GM23338 (cell line): ENCODE data around the gene AUH. TPM values are rescaled to one million over a fixed set of nuclear protein-coding genes. Genes with fewer than 3 reads are reported as not detected.

ENCODE experiments used
- ATAC-seq: fragments of 200-7000 bp; cut with Tn5 transposase; 3 replicates; pipeline ENCODE4 v1.9.1; 2020
- DNase-seq: peaks from one replicate; pipeline ENCODE4 v3.0.0-alpha.2; 2015; ENCODE audit warnings: low spot score
- H2AFZ ChIP-seq: fragments of 200-600 bp; sonication (generic); 2 replicates; pipeline ENCODE4 v1.8.0; 2016; ENCODE audit warnings: antibody characterized with exemption, mild to moderate bottlenecking, moderate library complexity
- H3F3A ChIP-seq: fragments of 200-600 bp; sonication (generic); replicated peaks from 2 replicates; pipeline ENCODE4 v1.8.0; 2017; ENCODE audit warnings: antibody characterized with exemption, mixed run types, low read depth
- H3K27ac ChIP-seq: fragments of 200-600 bp; sonication (generic); 2 replicates; pipeline ENCODE4 v1.6.1; 2016; ENCODE audit warnings: low read depth
- H3K27me3 ChIP-seq: fragments of 200-600 bp; sonication (generic); 2 replicates; pipeline ENCODE4 v1.8.0; 2016; ENCODE audit warnings: mild to moderate bottlenecking, mixed run types, moderate library complexity; ENCODE audit not compliant: insufficient read depth
- H3K36me3 ChIP-seq: fragments of 200-600 bp; sonication (generic); 2 replicates; pipeline ENCODE4 v1.8.0; 2016; ENCODE audit warnings: mild to moderate bottlenecking; ENCODE audit not compliant: insufficient read depth
- H3K4me1 ChIP-seq: fragments of 200-600 bp; sonication (generic); 2 replicates; pipeline ENCODE4 v1.8.0; 2016; ENCODE audit warnings: mild to moderate bottlenecking, moderate library complexity; ENCODE audit not compliant: insufficient read depth
- H3K4me2 ChIP-seq: fragments of 200-600 bp; sonication (generic); 2 replicates; pipeline ENCODE4 v1.7.1; 2017; ENCODE audit warnings: mixed run types
- H3K4me3 ChIP-seq: fragments of 200-600 bp; sonication (generic); 2 replicates; pipeline ENCODE4 v1.6.1; 2016; ENCODE audit warnings: mixed run types
- H3K79me2 ChIP-seq: fragments of 200-600 bp; sonication (generic); replicated peaks from 2 replicates; pipeline ENCODE4 v1.8.0; 2017; ENCODE audit warnings: mild to moderate bottlenecking; ENCODE audit not compliant: insufficient read depth
- H3K9me2 ChIP-seq: fragments of 200-600 bp; sonication (generic); 2 replicates; pipeline ENCODE4 v1.8.0; 2017; ENCODE audit not compliant: insufficient read depth
- H4K20me1 ChIP-seq: fragments of 200-600 bp; sonication (generic); replicated peaks from 2 replicates; pipeline ENCODE4 v1.8.0; 2017; ENCODE audit warnings: mild to moderate bottlenecking; ENCODE audit not compliant: insufficient read depth
- H3K27ac Mint-ChIP-seq: 2 replicates; pipeline ENCODE4 v1.8.0; 2020; ENCODE audit warnings: inconsistent platforms, mild to moderate bottlenecking, moderate library complexity, mixed read lengths
- H3K27me3 Mint-ChIP-seq: 3 replicates; pipeline ENCODE4 v1.8.0; 2022; ENCODE audit warnings: low read depth, mild to moderate bottlenecking, moderate library complexity, mixed read lengths, inconsistent platforms; ENCODE audit not compliant: insufficient read depth, poor library complexity
- H3K36me3 Mint-ChIP-seq: 3 replicates; pipeline ENCODE4 v1.8.0; 2021; ENCODE audit warnings: low read depth, mild to moderate bottlenecking, inconsistent platforms, moderate library complexity, mixed read lengths
- H3K4me1 Mint-ChIP-seq: 3 replicates; pipeline ENCODE4 v1.8.0; 2020; ENCODE audit warnings: mild to moderate bottlenecking, inconsistent platforms, mixed read lengths
- H3K4me3 Mint-ChIP-seq: 3 replicates; pipeline ENCODE4 v1.8.0; 2021; ENCODE audit warnings: moderate library complexity, mild to moderate bottlenecking, inconsistent platforms, mixed read lengths
- H3K9me3 Mint-ChIP-seq: 3 replicates; pipeline ENCODE4 v1.8.0; 2020; ENCODE audit warnings: moderate library complexity, mild to moderate bottlenecking, inconsistent platforms, mixed read lengths
- CREB1 ChIP-seq: fragments of 250-450 bp; sonication (Bioruptor Pico); IDR thresholded peaks from 2 replicates; pipeline ENCODE4 v1.5.0; 2020; ENCODE audit warnings: low read depth, mild to moderate bottlenecking, moderate library complexity
- EZH2 ChIP-seq: fragments of 200-600 bp; sonication (generic); IDR thresholded peaks from one replicate; pipeline ENCODE4 v1.8.0; 2017; ENCODE audit warnings: antibody characterized with exemption, mild to moderate bottlenecking, low read depth; ENCODE audit not compliant: unreplicated experiment
- EZH2phosphoT487 ChIP-seq: fragments of 200-600 bp; sonication (generic); IDR thresholded peaks from one replicate; pipeline ENCODE4 v1.8.1; 2018; ENCODE audit warnings: antibody characterized with exemption; ENCODE audit not compliant: unreplicated experiment
- JUNB ChIP-seq: IDR thresholded peaks from one replicate; pipeline ENCODE4 v1.6.1; 2016; ENCODE audit warnings: antibody characterized with exemption; ENCODE audit not compliant: unreplicated experiment
- NANOG ChIP-seq: IDR thresholded peaks from 2 replicates; pipeline ENCODE4 v1.6.1; 2016; ENCODE audit warnings: antibody characterized with exemption, borderline replicate concordance
- POLR2AphosphoS5 ChIP-seq: IDR thresholded peaks from 2 replicates; pipeline ENCODE4 v1.6.1; 2016; ENCODE audit warnings: antibody characterized with exemption, low read depth
- STAT1 ChIP-seq: IDR thresholded peaks from one replicate; pipeline ENCODE4 v1.6.1; 2016; ENCODE audit warnings: antibody characterized with exemption; ENCODE audit not compliant: unreplicated experiment
- ZNF114 ChIP-seq: fragments of 250-450 bp; sonication (Bioruptor Pico); IDR thresholded peaks from 2 replicates; pipeline ENCODE4 v1.5.0; 2020; ENCODE audit warnings: mild to moderate bottlenecking, moderate library complexity
- ZNF331 ChIP-seq: fragments of 250-450 bp; sonication (Bioruptor Pico); IDR thresholded peaks from 2 replicates; pipeline ENCODE4 v1.5.0; 2020; ENCODE audit warnings: low read depth, mild to moderate bottlenecking, moderate library complexity
- polyA plus RNA-seq: library from polyadenylated mRNA; unstranded; fragments of >200 nt; fragmentation: Nextera tagmentation; extraction: Ambion mirVana; gene quantifications from 2 replicates; pipeline ENCODE4 v1.2.1, GENCODE V29; 2016
- total RNA-seq: library from RNA; depleted of rRNA; stranded (reverse); fragments of >200 nt; shearing (Covaris generic); gene quantifications from 2 replicates; pipeline ENCODE4 v1.2.3, GENCODE V29; 2014
- TF ChIP-seq, protein P1 (sequence below): IDR thresholded peaks from 2 replicates; pipeline ENCODE4 v1.6.1; 2016; ENCODE audit warnings: antibody characterized with exemption
- TF ChIP-seq, protein P2 (sequence below): fragments of 250-450 bp; sonication (Bioruptor Pico); IDR thresholded peaks from 2 replicates; pipeline ENCODE4 v1.5.0; 2020; ENCODE audit warnings: mild to moderate bottlenecking, moderate library complexity
- TF ChIP-seq, protein P3 (sequence below), 2 experiments: fragments of 200-600 bp in 1 of 2; sonication (generic) in 1 of 2; conservative IDR thresholded peaks; 2 replicates each; pipeline versions ENCODE4 v1.5.1 to v1.6.1; 2016 to 2017; ENCODE audit warnings: antibody characterized with exemption in 2 of 2, low read depth in 2 of 2, mild to moderate bottlenecking in 2 of 2, moderate library complexity in 1 of 2
- TF ChIP-seq, protein P4 (sequence below): IDR thresholded peaks from one replicate; pipeline ENCODE4 v1.6.1; 2018; ENCODE audit warnings: antibody characterized with exemption; ENCODE audit not compliant: unreplicated experiment

The AUH gene
- total and polyA plus RNA-seq, 2 experiments from 2014 or later: 28.8 to 34.2 TPM

DNA sequence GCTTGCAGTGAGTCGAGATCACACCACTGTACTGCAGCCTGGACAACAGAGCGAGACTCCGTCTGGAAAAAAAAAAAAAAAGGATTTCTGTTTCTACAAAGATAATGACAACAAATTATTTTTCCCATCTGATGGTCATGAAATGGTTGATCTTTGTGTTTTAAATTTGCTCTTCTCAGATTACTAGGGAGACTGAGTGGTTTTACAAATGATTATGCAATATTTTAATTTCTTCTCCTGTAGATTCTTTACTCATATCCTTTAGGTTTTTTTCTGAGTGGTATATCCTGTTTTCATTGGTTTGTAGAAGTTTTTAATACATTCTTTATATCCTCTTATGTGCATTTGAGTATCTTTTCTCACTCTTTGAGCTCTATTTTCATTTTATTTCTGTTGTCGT, 20.6 kb upstream of the AUH start:
- H3K4me2 ChIP-seq: no peak overlapping the region
- Mint-ChIP-seq H3K4me1 (no peaks in the 10 kb centered on the region), H3K36me3 (no peaks in the 10 kb centered on the region; the same call in 1 of the 3 replicates), H3K27me3 (peaks cover 3% of the 10 kb centered on the region), H3K9me3 (peaks cover 17% of the 10 kb centered on the region; the same call in 2 of the 3 replicates), H3K4me3 (no peak overlapping the region), H3K27ac (no peak overlapping the region)
- no peak overlapping the region for H3K27ac ChIP-seq
- H3K4me3 ChIP-seq: no peak overlapping the region
- H3K27me3 ChIP-seq: no peaks in the 10 kb centered on the region
- no peaks in the 10 kb centered on the region for H4K20me1 ChIP-seq
- no peaks in the 10 kb centered on the region for H3F3A ChIP-seq
- no peak for DNase-seq
- TF ChIP-seq STAT1: no peak
- TF ChIP-seq, protein P1, sequence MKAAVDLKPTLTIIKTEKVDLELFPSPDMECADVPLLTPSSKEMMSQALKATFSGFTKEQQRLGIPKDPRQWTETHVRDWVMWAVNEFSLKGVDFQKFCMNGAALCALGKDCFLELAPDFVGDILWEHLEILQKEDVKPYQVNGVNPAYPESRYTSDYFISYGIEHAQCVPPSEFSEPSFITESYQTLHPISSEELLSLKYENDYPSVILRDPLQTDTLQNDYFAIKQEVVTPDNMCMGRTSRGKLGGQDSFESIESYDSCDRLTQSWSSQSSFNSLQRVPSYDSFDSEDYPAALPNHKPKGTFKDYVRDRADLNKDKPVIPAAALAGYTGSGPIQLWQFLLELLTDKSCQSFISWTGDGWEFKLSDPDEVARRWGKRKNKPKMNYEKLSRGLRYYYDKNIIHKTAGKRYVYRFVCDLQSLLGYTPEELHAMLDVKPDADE: no peak
- TF ChIP-seq ZNF114 (CRISPR knock-in tag): no peak
- no peak for TF ChIP-seq ZNF331 (CRISPR knock-in tag)
- no peak for TF ChIP-seq JUNB
- no peak for TF ChIP-seq CREB1 (CRISPR knock-in tag)
- TF ChIP-seq, protein P2, sequence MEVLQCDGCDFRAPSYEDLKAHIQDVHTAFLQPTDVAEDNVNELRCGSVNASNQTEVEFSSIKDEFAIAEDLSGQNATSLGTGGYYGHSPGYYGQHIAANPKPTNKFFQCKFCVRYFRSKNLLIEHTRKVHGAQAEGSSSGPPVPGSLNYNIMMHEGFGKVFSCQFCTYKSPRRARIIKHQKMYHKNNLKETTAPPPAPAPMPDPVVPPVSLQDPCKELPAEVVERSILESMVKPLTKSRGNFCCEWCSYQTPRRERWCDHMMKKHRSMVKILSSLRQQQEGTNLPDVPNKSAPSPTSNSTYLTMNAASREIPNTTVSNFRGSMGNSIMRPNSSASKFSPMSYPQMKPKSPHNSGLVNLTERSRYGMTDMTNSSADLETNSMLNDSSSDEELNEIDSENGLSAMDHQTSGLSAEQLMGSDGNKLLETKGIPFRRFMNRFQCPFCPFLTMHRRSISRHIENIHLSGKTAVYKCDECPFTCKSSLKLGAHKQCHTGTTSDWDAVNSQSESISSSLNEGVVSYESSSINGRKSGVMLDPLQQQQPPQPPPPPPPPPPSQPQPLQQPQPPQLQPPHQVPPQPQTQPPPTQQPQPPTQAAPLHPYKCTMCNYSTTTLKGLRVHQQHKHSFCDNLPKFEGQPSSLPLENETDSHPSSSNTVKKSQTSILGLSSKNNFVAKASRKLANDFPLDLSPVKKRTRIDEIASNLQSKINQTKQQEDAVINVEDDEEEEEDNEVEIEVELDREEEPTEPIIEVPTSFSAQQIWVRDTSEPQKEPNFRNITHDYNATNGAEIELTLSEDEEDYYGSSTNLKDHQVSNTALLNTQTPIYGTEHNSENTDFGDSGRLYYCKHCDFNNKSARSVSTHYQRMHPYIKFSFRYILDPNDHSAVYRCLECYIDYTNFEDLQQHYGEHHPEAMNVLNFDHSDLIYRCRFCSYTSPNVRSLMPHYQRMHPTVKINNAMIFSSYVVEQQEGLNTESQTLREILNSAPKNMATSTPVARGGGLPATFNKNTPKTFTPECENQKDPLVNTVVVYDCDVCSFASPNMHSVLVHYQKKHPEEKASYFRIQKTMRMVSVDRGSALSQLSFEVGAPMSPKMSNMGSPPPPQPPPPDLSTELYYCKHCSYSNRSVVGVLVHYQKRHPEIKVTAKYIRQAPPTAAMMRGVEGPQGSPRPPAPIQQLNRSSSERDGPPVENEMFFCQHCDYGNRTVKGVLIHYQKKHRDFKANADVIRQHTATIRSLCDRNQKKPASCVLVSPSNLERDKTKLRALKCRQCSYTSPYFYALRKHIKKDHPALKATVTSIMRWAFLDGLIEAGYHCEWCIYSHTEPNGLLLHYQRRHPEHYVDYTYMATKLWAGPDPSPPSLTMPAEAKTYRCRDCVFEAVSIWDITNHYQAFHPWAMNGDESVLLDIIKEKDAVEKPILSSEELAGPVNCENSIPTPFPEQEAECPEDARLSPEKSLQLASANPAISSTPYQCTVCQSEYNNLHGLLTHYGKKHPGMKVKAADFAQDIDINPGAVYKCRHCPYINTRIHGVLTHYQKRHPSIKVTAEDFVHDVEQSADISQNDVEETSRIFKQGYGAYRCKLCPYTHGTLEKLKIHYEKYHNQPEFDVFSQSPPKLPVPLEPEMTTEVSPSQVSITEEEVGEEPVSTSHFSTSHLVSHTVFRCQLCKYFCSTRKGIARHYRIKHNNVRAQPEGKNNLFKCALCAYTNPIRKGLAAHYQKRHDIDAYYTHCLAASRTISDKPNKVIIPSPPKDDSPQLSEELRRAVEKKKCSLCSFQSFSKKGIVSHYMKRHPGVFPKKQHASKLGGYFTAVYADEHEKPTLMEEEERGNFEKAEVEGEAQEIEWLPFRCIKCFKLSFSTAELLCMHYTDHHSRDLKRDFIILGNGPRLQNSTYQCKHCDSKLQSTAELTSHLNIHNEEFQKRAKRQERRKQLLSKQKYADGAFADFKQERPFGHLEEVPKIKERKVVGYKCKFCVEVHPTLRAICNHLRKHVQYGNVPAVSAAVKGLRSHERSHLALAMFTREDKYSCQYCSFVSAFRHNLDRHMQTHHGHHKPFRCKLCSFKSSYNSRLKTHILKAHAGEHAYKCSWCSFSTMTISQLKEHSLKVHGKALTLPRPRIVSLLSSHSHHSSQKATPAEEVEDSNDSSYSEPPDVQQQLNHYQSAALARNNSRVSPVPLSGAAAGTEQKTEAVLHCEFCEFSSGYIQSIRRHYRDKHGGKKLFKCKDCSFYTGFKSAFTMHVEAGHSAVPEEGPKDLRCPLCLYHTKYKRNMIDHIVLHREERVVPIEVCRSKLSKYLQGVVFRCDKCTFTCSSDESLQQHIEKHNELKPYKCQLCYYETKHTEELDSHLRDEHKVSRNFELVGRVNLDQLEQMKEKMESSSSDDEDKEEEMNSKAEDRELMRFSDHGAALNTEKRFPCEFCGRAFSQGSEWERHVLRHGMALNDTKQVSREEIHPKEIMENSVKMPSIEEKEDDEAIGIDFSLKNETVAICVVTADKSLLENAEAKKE (CRISPR knock-in tag): no peak
- TF ChIP-seq POLR2AphosphoS5: no peak
- TF ChIP-seq, protein P3, sequence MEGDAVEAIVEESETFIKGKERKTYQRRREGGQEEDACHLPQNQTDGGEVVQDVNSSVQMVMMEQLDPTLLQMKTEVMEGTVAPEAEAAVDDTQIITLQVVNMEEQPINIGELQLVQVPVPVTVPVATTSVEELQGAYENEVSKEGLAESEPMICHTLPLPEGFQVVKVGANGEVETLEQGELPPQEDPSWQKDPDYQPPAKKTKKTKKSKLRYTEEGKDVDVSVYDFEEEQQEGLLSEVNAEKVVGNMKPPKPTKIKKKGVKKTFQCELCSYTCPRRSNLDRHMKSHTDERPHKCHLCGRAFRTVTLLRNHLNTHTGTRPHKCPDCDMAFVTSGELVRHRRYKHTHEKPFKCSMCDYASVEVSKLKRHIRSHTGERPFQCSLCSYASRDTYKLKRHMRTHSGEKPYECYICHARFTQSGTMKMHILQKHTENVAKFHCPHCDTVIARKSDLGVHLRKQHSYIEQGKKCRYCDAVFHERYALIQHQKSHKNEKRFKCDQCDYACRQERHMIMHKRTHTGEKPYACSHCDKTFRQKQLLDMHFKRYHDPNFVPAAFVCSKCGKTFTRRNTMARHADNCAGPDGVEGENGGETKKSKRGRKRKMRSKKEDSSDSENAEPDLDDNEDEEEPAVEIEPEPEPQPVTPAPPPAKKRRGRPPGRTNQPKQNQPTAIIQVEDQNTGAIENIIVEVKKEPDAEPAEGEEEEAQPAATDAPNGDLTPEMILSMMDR (conservative IDR thresholded peaks at IDR 0.05; ENCODE audit: low read depth in 2 of 2): no peak
- TF ChIP-seq NANOG: no peak
- TF ChIP-seq, protein P4, sequence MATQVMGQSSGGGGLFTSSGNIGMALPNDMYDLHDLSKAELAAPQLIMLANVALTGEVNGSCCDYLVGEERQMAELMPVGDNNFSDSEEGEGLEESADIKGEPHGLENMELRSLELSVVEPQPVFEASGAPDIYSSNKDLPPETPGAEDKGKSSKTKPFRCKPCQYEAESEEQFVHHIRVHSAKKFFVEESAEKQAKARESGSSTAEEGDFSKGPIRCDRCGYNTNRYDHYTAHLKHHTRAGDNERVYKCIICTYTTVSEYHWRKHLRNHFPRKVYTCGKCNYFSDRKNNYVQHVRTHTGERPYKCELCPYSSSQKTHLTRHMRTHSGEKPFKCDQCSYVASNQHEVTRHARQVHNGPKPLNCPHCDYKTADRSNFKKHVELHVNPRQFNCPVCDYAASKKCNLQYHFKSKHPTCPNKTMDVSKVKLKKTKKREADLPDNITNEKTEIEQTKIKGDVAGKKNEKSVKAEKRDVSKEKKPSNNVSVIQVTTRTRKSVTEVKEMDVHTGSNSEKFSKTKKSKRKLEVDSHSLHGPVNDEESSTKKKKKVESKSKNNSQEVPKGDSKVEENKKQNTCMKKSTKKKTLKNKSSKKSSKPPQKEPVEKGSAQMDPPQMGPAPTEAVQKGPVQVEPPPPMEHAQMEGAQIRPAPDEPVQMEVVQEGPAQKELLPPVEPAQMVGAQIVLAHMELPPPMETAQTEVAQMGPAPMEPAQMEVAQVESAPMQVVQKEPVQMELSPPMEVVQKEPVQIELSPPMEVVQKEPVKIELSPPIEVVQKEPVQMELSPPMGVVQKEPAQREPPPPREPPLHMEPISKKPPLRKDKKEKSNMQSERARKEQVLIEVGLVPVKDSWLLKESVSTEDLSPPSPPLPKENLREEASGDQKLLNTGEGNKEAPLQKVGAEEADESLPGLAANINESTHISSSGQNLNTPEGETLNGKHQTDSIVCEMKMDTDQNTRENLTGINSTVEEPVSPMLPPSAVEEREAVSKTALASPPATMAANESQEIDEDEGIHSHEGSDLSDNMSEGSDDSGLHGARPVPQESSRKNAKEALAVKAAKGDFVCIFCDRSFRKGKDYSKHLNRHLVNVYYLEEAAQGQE: no peak
- TF ChIP-seq EZH2phosphoT487: no peak
- no peak for TF ChIP-seq EZH2
- H2AFZ ChIP-seq: no peak overlapping the region
- ATAC-seq: no peak
- no peaks in the 10 kb centered on the region for H3K4me1 ChIP-seq
- H3K36me3 ChIP-seq: no peaks in the 10 kb centered on the region
- no peaks in the 10 kb centered on the region for H3K9me2 ChIP-seq
- H3K79me2 ChIP-seq: no peaks in the 10 kb centered on the region
